ENCODE data around the gene PCP2.
A peak's percentile ranks its signal among the peaks of the same experiment; 100 is the strongest.
"Not testable (repeated sequence)": the region's sequence is repeated elsewhere in the genome, so short reads cannot be mapped to it uniquely, and the experiment has no call there.

The PCP2 gene

DNA sequence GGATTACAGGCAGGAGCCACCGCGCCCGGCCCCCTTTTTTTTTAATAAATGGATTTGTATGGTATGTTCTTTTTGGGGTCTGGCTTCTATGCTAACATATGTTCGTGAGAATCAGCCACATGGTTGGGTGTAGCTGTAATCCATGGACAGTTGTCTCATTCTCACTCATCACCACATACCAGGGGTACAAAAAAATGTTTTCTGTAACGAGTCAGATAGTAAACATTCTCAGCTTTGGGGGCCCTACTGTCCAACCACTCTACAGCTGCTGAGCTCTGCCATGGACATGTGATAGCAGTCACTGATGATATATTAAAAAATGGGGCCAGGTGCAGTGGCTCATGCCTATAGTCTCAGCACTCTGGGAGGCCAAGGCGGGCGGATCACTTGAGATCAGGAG lies 30.2 kb upstream of the PCP2 start:
- no peak overlapping the region for H3K4me3 ChIP-seq (ENCODE audit: low read length)
- DNase-seq (ENCODE audit: low read depth, low spot score), result no peak

DNA sequence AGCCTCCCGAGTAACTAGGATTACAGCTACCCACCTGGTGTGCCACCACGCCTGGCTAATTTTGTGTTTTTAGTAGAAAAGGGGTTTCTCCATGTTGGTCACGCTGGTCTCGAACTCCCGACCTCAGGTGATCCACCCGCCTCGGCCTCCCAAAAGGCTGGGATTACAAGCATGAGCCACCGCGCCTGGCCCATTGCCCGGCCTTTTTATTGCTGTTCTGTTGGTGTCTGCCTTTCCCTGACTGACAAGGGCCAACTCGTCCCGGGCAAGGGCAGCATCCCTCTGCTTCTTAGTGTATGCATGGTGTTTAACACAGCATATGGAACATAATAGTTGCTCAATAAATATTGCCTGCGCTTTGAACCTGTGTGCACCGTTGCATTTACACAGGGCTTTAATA lies 29.1 kb upstream of the PCP2 start:
- H3K4me3 ChIP-seq (ENCODE audit: low read length), result no peak overlapping the region
- DNase-seq (ENCODE audit: low read depth, low spot score), result no peak

DNA sequence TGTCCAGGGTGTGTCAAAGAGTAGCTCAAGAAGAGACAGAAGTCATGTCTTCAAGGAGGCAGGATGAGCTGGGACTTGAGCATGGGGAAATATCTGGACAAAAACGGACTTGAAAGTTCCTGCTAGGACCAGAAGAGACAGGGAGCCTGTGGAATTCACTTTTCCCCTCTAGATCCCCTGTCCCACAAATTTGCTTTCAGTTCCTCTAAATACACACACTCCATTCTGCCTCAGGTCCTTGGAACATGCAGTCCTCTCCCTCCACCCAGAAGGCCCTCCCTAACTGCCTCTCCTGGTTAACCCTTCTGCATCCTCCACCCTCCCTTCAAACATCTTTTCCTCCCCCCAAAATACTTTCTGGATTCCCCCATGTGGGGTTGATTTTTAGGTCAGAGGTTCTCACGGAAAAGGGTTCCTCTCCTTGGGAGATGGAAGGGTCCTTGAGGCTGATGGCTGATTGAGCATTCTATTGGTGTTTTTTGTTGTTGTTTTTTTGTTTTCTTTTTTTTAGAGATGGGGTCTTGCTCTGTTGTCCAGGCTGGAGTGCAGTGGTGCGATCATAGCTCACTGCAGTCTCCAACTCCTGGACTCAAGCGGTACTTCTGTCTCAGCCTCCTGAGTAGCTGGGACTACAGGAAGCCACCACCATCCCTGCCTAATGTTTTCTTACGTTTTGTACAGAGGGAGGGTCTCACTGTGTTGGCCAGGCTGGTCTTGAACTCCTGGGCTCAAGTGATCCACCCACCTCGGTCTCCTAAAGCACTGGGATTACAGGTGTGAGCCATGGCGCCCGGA lies 28.4 kb upstream of the PCP2 start:
- no peak for DNase-seq (ENCODE audit: low read depth, low spot score)
- no peak overlapping the region for H3K4me3 ChIP-seq (ENCODE audit: low read length)

DNA sequence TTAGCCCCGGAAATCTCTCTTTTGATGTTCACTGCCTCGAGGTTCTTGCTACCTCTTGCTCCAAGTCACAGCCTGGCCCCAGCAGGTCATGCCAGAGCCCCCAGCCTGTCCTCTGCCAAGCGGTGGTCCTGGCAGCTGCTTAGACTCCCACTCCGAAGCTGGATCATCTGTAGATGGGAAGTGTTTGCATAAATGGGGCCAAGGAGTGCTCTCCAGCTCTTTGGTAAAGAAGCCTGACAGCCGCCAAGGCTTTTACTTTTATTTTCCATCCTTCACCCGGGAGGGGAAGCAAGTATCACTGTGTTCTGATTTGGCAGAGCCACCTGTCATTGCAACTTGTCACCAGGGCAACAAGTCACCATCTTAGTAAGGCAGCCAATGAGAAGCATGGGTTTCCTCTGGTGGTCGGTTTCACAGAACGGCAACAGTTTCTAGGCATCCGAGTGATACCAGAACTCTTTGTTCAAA lies 24.7 kb upstream of the PCP2 start:
- DNase-seq (ENCODE audit: low read depth, low spot score), result peak; percentile 92
- H3K4me3 ChIP-seq (ENCODE audit: low read length), result peak overlapping the region; percentile 35

DNA sequence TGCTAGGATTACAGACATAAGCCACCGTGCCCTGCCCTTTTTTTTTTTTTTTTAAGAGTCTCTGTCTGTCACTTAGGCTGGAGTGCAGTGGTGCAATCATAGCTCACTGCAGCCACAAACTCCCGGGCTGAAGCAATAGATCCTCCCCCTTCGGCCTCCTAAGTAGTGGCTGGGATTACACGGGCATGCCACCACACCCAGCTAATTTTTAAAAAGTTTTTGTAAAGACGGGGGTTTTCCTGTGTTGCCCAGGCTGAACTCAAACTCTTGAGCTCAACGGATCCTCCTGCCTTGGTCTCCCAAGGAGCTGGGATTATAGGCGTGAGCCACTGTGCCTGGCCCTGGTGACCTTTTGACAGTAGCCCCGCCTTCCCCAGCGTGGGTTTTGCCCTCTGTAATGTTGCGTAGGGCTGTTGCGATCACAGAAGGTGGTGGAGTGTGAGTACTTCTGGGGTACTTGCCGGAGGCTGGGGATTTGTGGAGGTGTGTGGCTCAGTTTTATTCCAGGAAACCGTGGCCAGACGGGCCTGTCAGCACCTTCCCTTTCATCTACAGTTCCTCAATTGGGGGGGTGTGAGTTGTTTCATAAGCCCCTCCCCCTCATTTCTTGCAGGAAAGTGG lies 23.7 kb upstream of the PCP2 start:
- no peak for DNase-seq (ENCODE audit: low read depth, low spot score)

DNA sequence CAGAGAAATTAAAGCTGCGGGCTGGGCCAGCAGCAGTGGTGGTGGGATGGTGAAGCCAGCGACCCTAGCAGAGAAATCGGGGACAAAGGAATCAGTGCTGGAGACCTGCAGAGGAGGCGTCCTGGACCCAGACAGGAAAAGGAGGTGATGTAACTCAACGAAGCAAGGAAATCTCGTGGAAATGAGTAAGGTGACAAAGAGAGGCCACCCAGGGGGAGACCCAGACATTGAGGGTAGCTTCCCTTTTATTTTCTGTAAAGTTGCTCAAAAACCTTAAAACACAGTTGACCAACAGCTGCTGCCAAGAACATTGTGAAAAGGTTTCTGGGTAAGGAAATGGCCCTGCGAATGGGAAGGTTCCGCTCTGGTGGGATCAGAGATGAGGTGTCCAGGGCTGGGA lies 22.1 kb upstream of the PCP2 start:
- no peak for DNase-seq (ENCODE audit: low read depth, low spot score)
- H3K4me3 ChIP-seq (ENCODE audit: low read length), result no peak overlapping the region

More for the DNA sequence above, 23.7 kb upstream of the PCP2 start:
- no peak overlapping the region for H3K4me3 ChIP-seq (ENCODE audit: low read length)

DNA sequence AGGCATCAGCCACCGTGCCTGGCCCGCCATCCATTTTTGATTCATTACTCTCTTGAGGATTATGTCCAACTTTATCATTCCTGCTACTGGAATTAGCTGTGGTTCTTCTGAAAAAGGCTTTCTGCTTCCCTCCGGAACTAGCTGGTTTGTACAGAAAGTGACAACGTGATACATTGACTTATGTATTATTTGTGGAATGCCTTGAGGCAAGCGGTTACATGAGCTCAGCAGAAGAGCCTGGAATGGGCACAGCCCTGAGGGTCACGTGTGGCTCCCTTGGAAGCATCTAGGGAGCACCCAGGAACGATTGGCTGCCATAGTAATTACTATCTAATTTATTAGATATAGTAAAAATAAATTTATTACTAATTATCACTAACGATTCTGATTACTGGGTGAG lies 20.9 kb upstream of the PCP2 start:
- DNase-seq (ENCODE audit: low read depth, low spot score), result no peak
- no peak overlapping the region for H3K4me3 ChIP-seq (ENCODE audit: low read length)

DNA sequence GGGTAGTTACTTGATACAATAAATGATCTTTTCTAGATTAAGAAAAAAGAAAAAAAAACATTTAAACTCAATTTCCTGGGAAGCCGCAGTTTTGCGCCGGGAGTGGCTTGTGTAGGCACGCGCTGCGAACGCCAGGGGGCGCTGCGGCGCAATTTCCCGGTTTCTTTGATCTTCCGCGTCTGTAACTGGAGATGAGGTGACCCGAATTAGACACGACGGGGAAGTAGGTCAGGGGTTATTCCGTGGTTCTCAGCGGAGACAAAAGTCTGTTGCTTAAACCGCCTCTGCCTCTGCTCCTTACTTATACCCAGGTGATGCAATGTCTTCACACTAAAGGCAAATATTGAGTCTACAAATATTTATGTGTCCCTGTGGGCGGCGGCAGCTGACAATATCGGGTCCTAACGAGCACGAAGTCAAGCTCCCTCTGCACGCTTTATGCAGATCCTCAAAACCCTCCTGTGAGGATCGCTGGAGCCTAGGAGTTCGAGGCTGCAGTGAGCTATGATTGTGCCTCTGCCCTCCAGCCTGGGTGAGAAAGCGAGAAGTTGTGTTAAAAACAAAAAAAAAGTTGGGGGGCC lies 18.6 kb upstream of the PCP2 start:
- peak overlapping the region; percentile 50 for H3K4me3 ChIP-seq (ENCODE audit: low read length)
- peak; percentile 82 for DNase-seq (ENCODE audit: low read depth, low spot score)

DNA sequence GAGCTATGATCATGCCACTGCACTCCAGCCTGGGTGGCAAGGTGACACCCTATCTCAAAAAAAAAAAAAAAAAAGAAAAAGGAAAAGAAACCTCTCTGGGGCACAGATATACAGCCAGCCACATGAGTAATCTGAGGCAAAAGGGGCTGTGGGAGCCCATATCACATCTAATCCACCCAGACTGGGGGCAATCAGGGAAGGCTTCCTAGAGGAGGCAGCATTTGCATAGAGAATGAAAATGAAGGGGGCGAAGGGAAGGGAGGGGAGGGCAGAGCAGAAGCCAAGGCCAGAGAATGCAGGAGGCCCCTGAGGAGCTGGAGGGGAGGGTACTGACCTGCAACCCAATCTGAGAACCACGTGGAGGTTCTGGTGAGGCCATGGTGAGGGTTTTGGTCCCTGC lies 16.6 kb upstream of the PCP2 start:
- DNase-seq (ENCODE audit: low read depth, low spot score), result no peak
- no peak overlapping the region for H3K4me3 ChIP-seq (ENCODE audit: low read length)

DNA sequence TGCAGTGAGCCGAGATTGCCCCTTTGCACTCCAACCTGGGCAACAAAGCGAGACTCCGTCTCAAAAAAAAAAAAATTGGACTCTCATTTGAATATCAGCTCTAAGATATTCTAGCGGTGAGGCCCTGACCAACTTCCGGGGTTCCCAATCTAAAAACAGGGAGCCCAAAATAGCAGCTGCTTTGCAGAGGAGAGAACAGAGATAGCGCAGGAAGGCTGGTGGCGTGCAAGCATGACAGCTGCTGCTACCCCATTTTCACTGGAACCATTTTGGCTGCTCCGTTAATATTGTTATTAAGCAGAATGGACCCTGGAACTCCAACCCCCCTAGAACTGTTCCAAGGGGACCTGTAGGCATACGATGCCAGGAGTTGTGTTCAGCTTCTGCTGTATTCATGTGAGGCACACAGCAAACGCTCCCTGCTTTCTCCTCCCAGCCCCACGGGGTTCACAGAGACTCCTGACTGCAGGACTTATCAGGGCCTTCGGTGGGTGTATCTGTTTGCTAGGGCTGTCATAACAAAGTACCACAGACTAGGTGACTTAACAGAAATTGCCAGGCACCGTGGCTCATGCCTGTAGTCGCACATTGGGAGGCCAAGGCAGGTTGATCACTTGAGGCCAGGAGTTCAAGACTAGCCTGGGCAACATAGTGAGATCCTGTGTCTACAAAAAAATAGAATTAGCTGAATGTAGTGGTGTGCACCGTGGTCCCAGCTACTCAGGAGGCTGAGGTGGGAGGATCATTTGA lies 14.9 kb upstream of the PCP2 start:
- no peak for DNase-seq (ENCODE audit: low read depth, low spot score)
- H3K4me3 ChIP-seq (ENCODE audit: low read length), result no peak overlapping the region

DNA sequence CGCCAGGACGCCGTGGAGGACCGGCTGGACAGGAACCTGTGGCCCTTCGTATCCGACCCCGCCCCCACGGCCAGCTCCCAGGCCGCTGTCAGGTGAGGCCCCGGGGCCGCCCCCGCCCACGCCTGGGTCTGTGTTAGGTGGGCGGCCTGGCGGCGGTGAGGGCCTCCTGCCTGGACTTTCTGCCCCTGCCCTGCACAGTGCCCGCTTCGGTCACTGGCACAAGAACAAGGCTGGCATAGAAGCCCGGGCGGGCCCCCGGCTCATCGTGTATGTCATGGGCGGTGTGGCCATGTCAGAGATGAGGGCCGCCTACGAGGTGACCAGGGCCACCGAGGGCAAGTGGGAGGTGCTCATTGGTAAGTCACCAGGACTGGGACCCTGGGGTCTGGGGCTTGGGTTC lies 13.6 kb upstream of the PCP2 start:
- no peak for DNase-seq (ENCODE audit: low read depth, low spot score)
- H3K4me3 ChIP-seq (ENCODE audit: low read length), result no peak overlapping the region

DNA sequence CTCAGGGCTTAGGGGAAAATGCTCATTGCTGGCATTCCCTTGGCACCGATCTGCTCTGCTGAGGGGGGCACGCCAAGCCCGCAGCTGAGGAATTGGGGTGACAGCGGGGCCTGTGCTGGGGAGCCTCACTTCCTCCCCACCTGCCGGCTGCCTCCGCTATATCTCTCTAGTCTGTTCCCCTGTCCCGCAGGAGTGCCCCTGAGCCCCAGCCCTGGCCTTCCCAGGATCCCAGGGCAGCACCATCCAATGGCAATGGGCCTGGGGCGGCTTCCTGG lies 12.8 kb upstream of the PCP2 start:
- no peak overlapping the region for H3K4me3 ChIP-seq (ENCODE audit: low read length)
- no peak for DNase-seq (ENCODE audit: low read depth, low spot score)

DNA sequence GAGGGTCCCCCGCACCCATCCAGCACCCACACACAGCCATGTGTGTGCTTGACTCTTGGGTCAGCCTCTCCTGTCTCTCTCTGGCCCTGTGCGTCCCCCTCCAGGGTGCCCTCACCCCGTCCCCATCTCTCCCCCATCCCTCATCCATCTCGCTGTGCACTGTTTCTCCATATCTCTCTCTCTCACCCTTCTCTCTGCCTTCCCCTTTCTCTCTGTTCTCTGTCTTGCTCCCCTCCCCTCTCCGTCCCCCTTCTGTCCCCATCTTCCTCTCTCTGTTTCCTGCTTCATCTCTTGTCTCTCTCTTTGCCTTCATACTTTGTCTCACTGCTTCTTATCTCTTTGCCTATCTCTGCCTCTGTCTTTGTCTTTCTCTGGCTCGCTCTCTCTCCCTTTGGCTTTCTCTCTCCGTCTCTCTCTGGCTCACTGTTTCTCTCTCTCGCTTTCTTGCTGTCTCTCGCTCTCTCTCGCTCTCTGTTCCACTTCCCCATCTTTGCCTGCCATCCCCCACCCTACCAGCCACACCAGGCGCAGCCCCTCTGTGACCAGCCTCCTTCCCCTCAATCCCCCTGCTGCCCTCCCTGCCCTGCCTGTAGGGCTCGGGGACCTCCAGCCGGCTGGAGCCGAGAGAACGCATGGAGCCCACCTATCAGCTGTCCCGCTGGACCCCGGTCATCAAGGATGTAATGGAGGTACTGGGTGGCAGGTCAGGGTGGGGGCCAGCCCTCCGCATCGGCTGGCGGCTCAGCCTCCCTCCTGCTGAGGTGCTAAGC lies 12.3 kb upstream of the PCP2 start:
- H3K4me3 ChIP-seq (ENCODE audit: low read length), result no peak overlapping the region
- DNase-seq (ENCODE audit: low read depth, low spot score), result no peak

DNA sequence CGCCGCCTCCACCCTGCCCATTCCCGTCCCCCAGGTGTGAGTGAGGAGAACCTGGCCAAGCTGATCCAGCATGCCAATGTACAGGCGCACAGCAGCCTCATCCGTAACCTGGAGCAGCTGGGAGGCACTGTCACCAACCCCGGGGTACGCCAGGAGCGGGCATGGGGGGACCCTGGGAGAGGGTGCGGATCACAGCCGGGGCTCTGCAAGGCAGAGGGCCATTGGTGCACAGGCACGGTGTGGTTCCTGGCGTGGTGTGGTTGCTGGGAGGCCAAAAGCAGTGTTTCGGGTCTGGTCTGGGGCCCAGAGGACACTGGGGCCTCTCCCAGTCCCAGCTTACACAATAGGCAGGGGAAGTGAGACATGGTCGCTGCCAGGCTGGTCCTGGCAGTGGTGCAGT lies 11.6 kb upstream of the PCP2 start:
- no peak overlapping the region for H3K4me3 ChIP-seq (ENCODE audit: low read length)
- no peak for DNase-seq (ENCODE audit: low read depth, low spot score)

DNA sequence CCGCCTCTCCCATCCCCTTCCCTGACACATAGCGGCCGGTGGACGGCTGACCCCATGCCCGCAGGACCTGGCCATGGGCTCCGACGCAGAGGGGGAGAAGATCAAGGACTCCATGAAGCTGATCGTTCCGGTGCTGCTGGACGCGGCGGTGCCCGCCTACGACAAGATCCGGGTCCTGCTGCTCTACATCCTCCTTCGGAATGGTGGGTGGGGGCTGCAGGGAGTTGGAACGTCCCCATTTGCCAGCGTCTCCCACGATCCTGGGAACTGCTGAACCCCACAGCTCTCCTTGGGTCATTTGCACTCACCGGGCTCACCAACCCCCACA lies 11.0 kb upstream of the PCP2 start:
- DNase-seq (ENCODE audit: low read depth, low spot score), result no peak

DNA sequence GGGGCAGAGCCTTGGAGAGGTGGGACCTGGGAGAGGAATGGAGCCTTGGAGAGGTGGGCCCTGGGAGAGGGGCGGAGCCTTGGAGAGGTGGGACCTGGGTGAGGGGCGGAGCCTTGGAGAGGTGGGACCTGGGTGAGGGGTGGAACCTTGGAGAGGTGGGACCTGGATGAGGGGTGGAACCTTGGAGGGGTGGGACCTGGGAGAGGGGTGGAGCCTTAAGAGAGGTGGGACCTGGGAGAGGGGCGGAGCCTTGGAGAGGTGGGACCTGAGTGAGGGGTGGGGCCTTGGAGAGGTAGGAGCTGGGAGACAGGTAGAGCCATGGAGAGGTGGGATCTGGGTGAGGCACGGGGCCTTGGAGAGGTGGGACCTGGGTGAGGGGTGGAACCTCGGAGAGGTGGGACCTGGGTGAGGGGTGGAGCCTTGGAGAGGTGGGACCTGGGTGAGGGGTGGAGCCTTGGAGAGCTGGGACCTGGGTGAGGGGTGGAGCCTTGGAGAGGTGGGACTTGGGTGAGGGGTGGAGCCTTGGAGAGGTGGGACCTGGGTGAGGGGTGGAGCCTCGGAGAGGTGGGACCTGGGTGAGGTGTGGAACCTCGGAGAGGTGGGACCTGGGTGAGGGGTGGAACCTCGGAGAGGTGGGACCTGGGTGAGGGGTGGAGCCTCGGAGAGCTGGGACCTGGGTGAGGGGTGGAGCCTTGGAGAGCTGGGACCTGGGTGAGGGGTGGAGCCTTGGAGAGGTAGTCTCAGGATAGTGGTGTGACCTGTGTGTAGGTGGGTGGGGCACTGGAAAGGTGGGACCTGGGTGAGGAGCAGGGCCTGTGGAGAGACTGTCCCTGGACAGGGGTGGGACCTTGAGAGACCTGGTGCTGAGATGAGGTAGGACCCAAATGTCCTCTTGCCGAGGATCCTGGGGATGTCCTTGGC lies 10.4 kb upstream of the PCP2 start:
- DNase-seq (ENCODE audit: low read depth, low spot score), result peak; percentile 30
- not testable (repeated sequence) for H3K4me3 ChIP-seq (ENCODE audit: low read length)

More for the DNA sequence above, 11.0 kb upstream of the PCP2 start:
- no peak overlapping the region for H3K4me3 ChIP-seq (ENCODE audit: low read length)

DNA sequence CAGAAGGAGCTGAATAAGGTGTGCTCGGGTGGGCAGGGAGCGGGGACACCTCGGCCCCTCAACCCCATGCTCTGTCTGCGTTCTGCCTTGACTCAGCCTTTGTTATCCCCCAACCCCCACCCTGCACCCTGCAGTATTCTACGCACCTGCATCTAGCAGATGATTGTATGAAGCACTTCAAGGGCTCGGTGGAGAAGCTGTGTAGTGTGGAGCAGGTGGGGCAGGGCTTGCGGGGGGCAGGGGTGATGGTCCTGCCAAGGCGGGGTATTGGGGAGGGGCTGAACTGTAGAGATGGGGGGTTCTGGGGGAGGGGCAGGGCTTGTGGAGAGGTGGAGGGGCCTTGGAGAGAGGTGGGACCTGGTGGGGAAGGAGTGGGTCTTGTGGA lies 9.5 kb upstream of the PCP2 start:
- H3K4me3 ChIP-seq (ENCODE audit: low read length), result no peak overlapping the region
- DNase-seq (ENCODE audit: low read depth, low spot score), result no peak

DNA sequence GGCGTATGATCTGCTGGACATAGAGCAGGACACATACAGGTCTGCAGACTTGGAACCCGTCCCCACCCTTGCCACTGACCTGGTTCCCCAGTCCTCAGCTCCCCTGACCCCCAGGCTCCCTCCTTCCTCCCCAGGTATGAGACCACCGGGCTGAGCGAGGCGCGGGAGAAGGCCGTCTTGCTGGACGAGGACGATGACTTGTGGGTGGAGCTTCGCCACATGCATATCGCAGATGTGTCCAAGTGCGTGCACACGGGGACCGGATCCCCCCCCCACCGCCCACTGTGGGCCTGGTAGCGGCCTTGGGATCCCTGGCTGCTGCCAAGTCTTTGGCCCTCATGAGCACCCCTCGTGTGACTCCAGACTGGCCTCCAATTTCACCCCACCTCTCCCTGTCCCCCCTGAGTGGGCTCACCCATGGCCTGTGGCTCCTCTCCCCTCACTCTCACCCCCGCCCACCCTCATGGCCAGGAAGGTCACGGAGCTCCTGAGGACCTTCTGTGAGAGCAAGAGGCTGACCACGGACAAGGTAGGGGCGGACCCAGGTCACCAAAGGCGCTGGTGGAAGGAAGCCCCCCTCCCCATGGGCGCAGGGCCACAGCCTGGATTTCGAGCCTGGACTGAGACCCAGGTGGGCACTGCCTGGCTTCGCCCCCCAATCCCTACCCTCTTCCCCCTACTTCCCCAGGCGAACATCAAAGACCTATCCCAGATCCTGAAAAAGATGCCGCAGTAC lies 8.9 kb upstream of the PCP2 start:
- DNase-seq (ENCODE audit: low read depth, low spot score), result no peak
- no peak overlapping the region for H3K4me3 ChIP-seq (ENCODE audit: low read length)

Data from Jurkat, Clone E6-1 (cell line).